Measurements from ENCODE around the gene MYO1B. TPM values are rescaled to one million over a fixed set of nuclear protein-coding genes. Genes with fewer than 3 reads are reported as not detected.

MYO1B gene
- total and polyA plus RNA-seq, 7 donors: 6.2 to 37.1 (median 13.8) TPM

GRCh38 chr2:191222507-191222906 is 22.7 kb upstream of the MYO1B start:
- no peaks in the 10 kb centered on the region for H3K36me3 ChIP-seq
- no peak overlapping the region for H3K4me3 ChIP-seq
- H3K27me3 ChIP-seq: no peaks in the 10 kb centered on the region
- WGBS, 2 donors: 67 to 89% methylated on average over 4 of the region's 4 CpGs
- peaks cover 0 to 5% (median 2%) of the 10 kb centered on the region in 4 donors for H3K4me1 ChIP-seq
- TF ChIP-seq CTCF (IDR thresholded peaks at IDR 0.05): no peak
- TF ChIP-seq POLR2AphosphoS5 (IDR thresholded peaks at IDR 0.05): no peak
- TF ChIP-seq POLR2A (IDR thresholded peaks at IDR 0.05): no peak
- no peak for TF ChIP-seq EP300 (IDR thresholded peaks at IDR 0.05)
- H3K27ac ChIP-seq: no peak overlapping the region
- no peak for DNase-seq
- intact Hi-C loops (cut with DNase I): no loop called here
- H3K9me3 ChIP-seq: no peaks in the 10 kb centered on the region

GRCh38 chr2:191222952-191223351 is 22.3 kb upstream of the MYO1B start:
- H3K27me3 ChIP-seq: no peaks in the 10 kb centered on the region
- 96% methylated on average over 3 of the region's 3 CpGs for WGBS, 2 donors
- H3K9me3 ChIP-seq: no peaks in the 10 kb centered on the region
- H3K36me3 ChIP-seq: no peaks in the 10 kb centered on the region
- intact Hi-C loops (cut with DNase I): no loop called here
- H3K4me3 ChIP-seq: no peak overlapping the region
- no peak for DNase-seq
- no peak overlapping the region for H3K27ac ChIP-seq
- peaks cover 0 to under 1% (median 0%) of the 10 kb centered on the region in 4 donors for H3K4me1 ChIP-seq
- TF ChIP-seq CTCF (IDR thresholded peaks at IDR 0.05) (no peak), POLR2A (IDR thresholded peaks at IDR 0.05) (no peak), EP300 (IDR thresholded peaks at IDR 0.05) (no peak), POLR2AphosphoS5 (IDR thresholded peaks at IDR 0.05) (no peak)

GRCh38 chr2:191225126-191225525 is 20.1 kb upstream of the MYO1B start:
- no peaks in the 10 kb centered on the region for H3K4me1 ChIP-seq
- no peaks in the 10 kb centered on the region for H3K27me3 ChIP-seq
- no peak overlapping the region for H3K27ac ChIP-seq
- no peak for TF ChIP-seq EP300 (IDR thresholded peaks at IDR 0.05)
- TF ChIP-seq POLR2AphosphoS5 (IDR thresholded peaks at IDR 0.05): no peak
- TF ChIP-seq CTCF (IDR thresholded peaks at IDR 0.05): no peak
- TF ChIP-seq POLR2A (IDR thresholded peaks at IDR 0.05): no peak
- no peaks in the 10 kb centered on the region for H3K36me3 ChIP-seq
- WGBS, 2 donors: 91 to 92% methylated on average over 1 of the region's 1 CpG
- intact Hi-C loops (cut with DNase I): no loop called here
- DNase-seq: no peak
- H3K9me3 ChIP-seq: no peaks in the 10 kb centered on the region
- H3K4me3 ChIP-seq: no peak overlapping the region

- TF ChIP-seq EP300 (IDR thresholded peaks at IDR 0.05) (no peak), POLR2A (IDR thresholded peaks at IDR 0.05) (no peak), POLR2AphosphoS5 (IDR thresholded peaks at IDR 0.05) (no peak), CTCF (IDR thresholded peaks at IDR 0.05) (no peak)
- no peak for DNase-seq
- H3K4me1 ChIP-seq: no peaks in the 10 kb centered on the region
- no peaks in the 10 kb centered on the region for H3K27me3 ChIP-seq
- H3K4me3 ChIP-seq: no peak overlapping the region
- no peak overlapping the region for H3K27ac ChIP-seq
- H3K9me3 ChIP-seq: no peaks in the 10 kb centered on the region
- intact Hi-C loops (cut with DNase I): no loop called here
- no peaks in the 10 kb centered on the region for H3K36me3 ChIP-seq
- 98% methylated on average over 1 of the region's 1 CpG for WGBS, 2 donors
These were observed 19.5 kb upstream of the MYO1B start for GRCh38 chr2:191225690-191226089.

- H3K4me3 ChIP-seq: no peak overlapping the region
- no peaks in the 10 kb centered on the region for H3K4me1 ChIP-seq
- 31 to 52% methylated on average over 2 of the region's 2 CpGs for WGBS, 2 donors
- intact Hi-C loops (cut with DNase I): no loop called here
- no peak for TF ChIP-seq EP300 (IDR thresholded peaks at IDR 0.05)
- no peak for TF ChIP-seq POLR2A (IDR thresholded peaks at IDR 0.05)
- TF ChIP-seq CTCF (IDR thresholded peaks at IDR 0.05): no peak
- no peak for TF ChIP-seq POLR2AphosphoS5 (IDR thresholded peaks at IDR 0.05)
- H3K36me3 ChIP-seq: no peaks in the 10 kb centered on the region
- DNase-seq: no peak
- no peaks in the 10 kb centered on the region for H3K27me3 ChIP-seq
- no peak overlapping the region for H3K27ac ChIP-seq
- no peaks in the 10 kb centered on the region for H3K9me3 ChIP-seq
These were observed 19.0 kb upstream of the MYO1B start for GRCh38 chr2:191226196-191226595.

Data from sigmoid colon (tissue), 7 donors.